Hematopoietic multipotent progenitor cell treated with erythropoietin and hydrocortisone succinate and interleukin-3 and kit ligand, for 8 days (in vitro differentiated cells): Measurements from ENCODE around the gene GUCY2C.

ENCODE experiments used
- DNase-seq: peaks from one replicate; pipeline ENCODE4 v3.0.0-alpha.2; 2015

The GUCY2C gene

GRCh38 chr12:14564336-14564959 is 132.0 kb downstream of the GUCY2C start:
- DNase-seq: no peak

DNA sequence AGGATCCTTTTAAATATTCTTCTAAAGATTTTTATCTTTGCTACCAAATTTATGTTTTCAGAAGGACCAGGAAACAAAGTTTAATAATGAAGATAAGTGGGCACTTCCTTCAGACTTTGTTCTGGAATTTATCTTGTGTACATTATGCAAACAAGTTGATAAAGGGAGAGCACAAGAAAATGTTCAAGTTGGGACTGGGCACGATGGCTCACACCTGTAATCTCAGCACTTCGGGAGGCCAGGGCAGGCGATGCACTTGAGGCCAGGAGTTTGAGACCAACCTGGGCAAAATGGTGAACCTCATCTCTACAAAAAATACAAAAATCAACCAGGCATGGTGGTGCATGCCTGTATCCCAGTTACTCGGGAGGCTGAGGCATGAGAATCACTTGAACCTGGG is 133.4 kb downstream of the GUCY2C start:
- no peak for DNase-seq
